Panc1 (cell line): Measurements from ENCODE around the gene HNF1A. TPM values are rescaled to one million over a fixed set of nuclear protein-coding genes. Genes with fewer than 3 reads are reported as not detected.
A peak's percentile ranks its signal among the peaks of the same experiment; 100 is the strongest.

Experiments used
- ATAC-seq: fragments of 200-7000 bp; cut with Tn5 transposase; 2 replicates; pipeline ENCODE4 v1.9.1; 2020; ENCODE audit warnings: mild to moderate bottlenecking, moderate library complexity
- BruUV-seq: library from RNA; stranded (reverse); fragments of 400-500 nt; replicated peaks from 2 replicates; lab custom pipeline; 2021; lab: Mats Ljungman, UMichigan
- CTCF ChIA-PET: fragments of 300-600 bp; sonication (Branson Sonifier 250); formaldehyde crosslinking; loops from one replicate; lab custom pipeline; 2022; ENCODE audit warnings: antibody characterized with exemption; lab: Charles Lee
- POLR2A ChIA-PET: fragments of 300-600 bp; sonication (Branson Sonifier 250); formaldehyde crosslinking; loops from one replicate; lab custom pipeline; 2022; ENCODE audit warnings: antibody characterized with exemption; lab: Charles Lee
- DNase-seq: peaks from one replicate; pipeline ENCODE4 v3.0.0-alpha.2; 2010; ENCODE audit warnings: low read depth, low spot score
- H3K27ac ChIP-seq: 2 replicates; pipeline ENCODE4 v1.5.1; 2011; ENCODE audit warnings: mild to moderate bottlenecking, low read length, inconsistent platforms
- H3K27me3 ChIP-seq: fragments of 200-500 bp; sonication (Bioruptor generic); 2 replicates; pipeline ENCODE4 v1.6.0; 2014; ENCODE audit warnings: low read length, inconsistent platforms; ENCODE audit not compliant: control insufficient read depth, insufficient read depth
- H3K36me3 ChIP-seq: fragments of 200-500 bp; sonication (Bioruptor generic); 2 replicates; pipeline ENCODE4 v1.5.1; 2014; ENCODE audit warnings: inconsistent platforms, mild to moderate bottlenecking, low read length, moderate library complexity; ENCODE audit not compliant: control insufficient read depth, insufficient read depth
- H3K4me1 ChIP-seq: 2 replicates; pipeline ENCODE4 v1.5.1; 2011; ENCODE audit warnings: inconsistent platforms, mild to moderate bottlenecking, low read length, moderate library complexity; ENCODE audit not compliant: control insufficient read depth, insufficient read depth
- H3K4me3 ChIP-seq, 2 experiments: 2 replicates each; pipeline ENCODE4 v1.5.1; 2011 to 2012; ENCODE audit warnings: low read depth in 2 of 2, low read length in 2 of 2, mild to moderate bottlenecking in 2 of 2, inconsistent platforms in 1 of 2, moderate library complexity in 1 of 2
- H3K9me3 ChIP-seq: fragments of 200-500 bp; sonication (Bioruptor generic); 2 replicates; pipeline ENCODE4 v1.5.1; 2014; ENCODE audit warnings: low read depth, mild to moderate bottlenecking, inconsistent platforms, low read length, moderate library complexity; ENCODE audit not compliant: control insufficient read depth, insufficient read depth
- POLR2AphosphoS5 ChIP-seq: IDR thresholded peaks from 2 replicates; pipeline ENCODE4 v1.6.1; 2012; ENCODE audit warnings: mild to moderate bottlenecking, low read depth, low read length, moderate library complexity
- SIN3A ChIP-seq: IDR thresholded peaks from 2 replicates; pipeline ENCODE4 v1.6.1; 2012; ENCODE audit warnings: low read depth, mild to moderate bottlenecking, low read length, moderate library complexity, borderline replicate concordance; ENCODE audit not compliant: insufficient read depth
- TCF7L2 ChIP-seq: IDR thresholded peaks from 2 replicates; pipeline ENCODE4 v1.6.1; 2011; ENCODE audit warnings: mild to moderate bottlenecking, low read depth, low read length, inconsistent platforms
- in situ Hi-C: cut with HindIII; loops from 2 replicates; pipeline ENCODE4 v1.10.0; 2016; ENCODE audit warnings: low sequenced_read_pairs, low pct_unique_long_range_greater_than_20kb
- intact Hi-C: fragments of 100-400 bp; cut with micrococcal nuclease; formaldehyde crosslinking; loops from one replicate; pipeline ENCODE4 v1.10.0; 2022; ENCODE audit not compliant: unreplicated experiment
- total RNA-seq: library from RNA; stranded (reverse); gene quantifications from one replicate; pipeline ENCODE4 v1.2.1, GENCODE V29; 2021; ENCODE audit not compliant: unreplicated experiment
- TF ChIP-seq, protein P1 (sequence below), 2 experiments: IDR thresholded peaks; 2 replicates each; pipeline ENCODE4 v1.6.1; 2011 to 2012; ENCODE audit warnings: low read depth in 2 of 2, control low read depth in 1 of 2, low read length in 1 of 2, mild to moderate bottlenecking in 1 of 2, moderate library complexity in 1 of 2; ENCODE audit not compliant: insufficient read depth in 1 of 2
- TF ChIP-seq, protein P2 (sequence below): fragments of 450-650 bp; IDR thresholded peaks from 2 replicates; pipeline ENCODE4 v1.5.1; 2017; ENCODE audit warnings: mild to moderate bottlenecking

Gene HNF1A
- total RNA-seq, 1 experiment from 2014 or later: 0.26 TPM

DNA sequence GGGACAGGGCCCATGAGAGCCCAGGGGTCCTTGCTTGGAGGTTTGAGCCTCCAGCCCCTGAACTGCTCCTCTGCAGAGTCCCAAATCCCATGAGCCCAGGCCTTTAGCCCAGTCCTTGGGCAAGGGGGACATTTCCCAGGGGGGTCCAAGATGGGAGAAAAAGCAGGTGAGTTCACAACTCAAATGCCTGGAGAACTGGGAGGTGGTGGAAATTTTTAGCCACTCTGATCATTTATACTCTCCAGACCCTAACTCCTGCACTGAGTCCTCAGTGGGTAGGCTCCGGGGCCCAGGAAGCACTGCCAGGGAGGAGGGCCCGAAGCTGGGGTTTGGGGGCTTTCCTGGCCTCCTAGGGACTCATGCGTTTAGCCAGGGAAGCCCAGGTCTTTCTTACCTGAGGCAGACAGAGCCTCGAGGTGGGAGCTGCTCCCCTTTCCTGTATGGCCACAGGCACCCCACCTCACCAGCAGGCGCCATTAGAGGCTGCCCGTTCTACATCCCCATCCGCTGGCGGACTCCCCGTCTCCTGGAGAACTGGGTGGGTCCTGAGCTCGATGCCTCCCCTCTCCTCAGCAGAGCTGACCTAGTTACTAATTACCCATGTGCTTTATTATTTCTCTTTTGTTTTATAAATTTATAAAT lies 998 bp downstream of the HNF1A start:
- no peak overlapping the region for H3K4me3 ChIP-seq
- intact Hi-C loops: loop anchor here (10.0 kb wide), 1 partner anchor 225 kb away; no protein-coding TSS in a partner anchor
- H3K27ac ChIP-seq: no peak overlapping the region
- no peak for DNase-seq
- H3K27me3 ChIP-seq: no peaks in the 10 kb centered on the region
- in situ Hi-C loops: no loop called here
- no TSS peak for BruUV-seq
- no peaks in the 10 kb centered on the region for H3K36me3 ChIP-seq
- no peak for ATAC-seq
- ChIA-PET POLR2A (interaction anchor here (0.6 kb wide), 1 partner anchor 254 kb away, joined by 3 read pairs; no protein-coding TSS in a partner anchor), CTCF (interaction anchor here (0.5 kb wide), 1 partner anchor 513 kb away, joined by 3 read pairs; no protein-coding TSS in a partner anchor)
- peaks cover 19% of the 10 kb centered on the region for H3K4me1 ChIP-seq
- no peaks in the 10 kb centered on the region for H3K9me3 ChIP-seq
- TF ChIP-seq, protein P1, sequence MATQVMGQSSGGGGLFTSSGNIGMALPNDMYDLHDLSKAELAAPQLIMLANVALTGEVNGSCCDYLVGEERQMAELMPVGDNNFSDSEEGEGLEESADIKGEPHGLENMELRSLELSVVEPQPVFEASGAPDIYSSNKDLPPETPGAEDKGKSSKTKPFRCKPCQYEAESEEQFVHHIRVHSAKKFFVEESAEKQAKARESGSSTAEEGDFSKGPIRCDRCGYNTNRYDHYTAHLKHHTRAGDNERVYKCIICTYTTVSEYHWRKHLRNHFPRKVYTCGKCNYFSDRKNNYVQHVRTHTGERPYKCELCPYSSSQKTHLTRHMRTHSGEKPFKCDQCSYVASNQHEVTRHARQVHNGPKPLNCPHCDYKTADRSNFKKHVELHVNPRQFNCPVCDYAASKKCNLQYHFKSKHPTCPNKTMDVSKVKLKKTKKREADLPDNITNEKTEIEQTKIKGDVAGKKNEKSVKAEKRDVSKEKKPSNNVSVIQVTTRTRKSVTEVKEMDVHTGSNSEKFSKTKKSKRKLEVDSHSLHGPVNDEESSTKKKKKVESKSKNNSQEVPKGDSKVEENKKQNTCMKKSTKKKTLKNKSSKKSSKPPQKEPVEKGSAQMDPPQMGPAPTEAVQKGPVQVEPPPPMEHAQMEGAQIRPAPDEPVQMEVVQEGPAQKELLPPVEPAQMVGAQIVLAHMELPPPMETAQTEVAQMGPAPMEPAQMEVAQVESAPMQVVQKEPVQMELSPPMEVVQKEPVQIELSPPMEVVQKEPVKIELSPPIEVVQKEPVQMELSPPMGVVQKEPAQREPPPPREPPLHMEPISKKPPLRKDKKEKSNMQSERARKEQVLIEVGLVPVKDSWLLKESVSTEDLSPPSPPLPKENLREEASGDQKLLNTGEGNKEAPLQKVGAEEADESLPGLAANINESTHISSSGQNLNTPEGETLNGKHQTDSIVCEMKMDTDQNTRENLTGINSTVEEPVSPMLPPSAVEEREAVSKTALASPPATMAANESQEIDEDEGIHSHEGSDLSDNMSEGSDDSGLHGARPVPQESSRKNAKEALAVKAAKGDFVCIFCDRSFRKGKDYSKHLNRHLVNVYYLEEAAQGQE (IDR thresholded peaks at IDR 0.05; ENCODE audit: insufficient read depth in 1 of 2, low read depth in 2 of 2, low read length in 1 of 2): no peak
- TF ChIP-seq SIN3A: no peak
- TF ChIP-seq, protein P2, sequence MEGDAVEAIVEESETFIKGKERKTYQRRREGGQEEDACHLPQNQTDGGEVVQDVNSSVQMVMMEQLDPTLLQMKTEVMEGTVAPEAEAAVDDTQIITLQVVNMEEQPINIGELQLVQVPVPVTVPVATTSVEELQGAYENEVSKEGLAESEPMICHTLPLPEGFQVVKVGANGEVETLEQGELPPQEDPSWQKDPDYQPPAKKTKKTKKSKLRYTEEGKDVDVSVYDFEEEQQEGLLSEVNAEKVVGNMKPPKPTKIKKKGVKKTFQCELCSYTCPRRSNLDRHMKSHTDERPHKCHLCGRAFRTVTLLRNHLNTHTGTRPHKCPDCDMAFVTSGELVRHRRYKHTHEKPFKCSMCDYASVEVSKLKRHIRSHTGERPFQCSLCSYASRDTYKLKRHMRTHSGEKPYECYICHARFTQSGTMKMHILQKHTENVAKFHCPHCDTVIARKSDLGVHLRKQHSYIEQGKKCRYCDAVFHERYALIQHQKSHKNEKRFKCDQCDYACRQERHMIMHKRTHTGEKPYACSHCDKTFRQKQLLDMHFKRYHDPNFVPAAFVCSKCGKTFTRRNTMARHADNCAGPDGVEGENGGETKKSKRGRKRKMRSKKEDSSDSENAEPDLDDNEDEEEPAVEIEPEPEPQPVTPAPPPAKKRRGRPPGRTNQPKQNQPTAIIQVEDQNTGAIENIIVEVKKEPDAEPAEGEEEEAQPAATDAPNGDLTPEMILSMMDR: no peak
- TF ChIP-seq POLR2AphosphoS5: no peak

DNA sequence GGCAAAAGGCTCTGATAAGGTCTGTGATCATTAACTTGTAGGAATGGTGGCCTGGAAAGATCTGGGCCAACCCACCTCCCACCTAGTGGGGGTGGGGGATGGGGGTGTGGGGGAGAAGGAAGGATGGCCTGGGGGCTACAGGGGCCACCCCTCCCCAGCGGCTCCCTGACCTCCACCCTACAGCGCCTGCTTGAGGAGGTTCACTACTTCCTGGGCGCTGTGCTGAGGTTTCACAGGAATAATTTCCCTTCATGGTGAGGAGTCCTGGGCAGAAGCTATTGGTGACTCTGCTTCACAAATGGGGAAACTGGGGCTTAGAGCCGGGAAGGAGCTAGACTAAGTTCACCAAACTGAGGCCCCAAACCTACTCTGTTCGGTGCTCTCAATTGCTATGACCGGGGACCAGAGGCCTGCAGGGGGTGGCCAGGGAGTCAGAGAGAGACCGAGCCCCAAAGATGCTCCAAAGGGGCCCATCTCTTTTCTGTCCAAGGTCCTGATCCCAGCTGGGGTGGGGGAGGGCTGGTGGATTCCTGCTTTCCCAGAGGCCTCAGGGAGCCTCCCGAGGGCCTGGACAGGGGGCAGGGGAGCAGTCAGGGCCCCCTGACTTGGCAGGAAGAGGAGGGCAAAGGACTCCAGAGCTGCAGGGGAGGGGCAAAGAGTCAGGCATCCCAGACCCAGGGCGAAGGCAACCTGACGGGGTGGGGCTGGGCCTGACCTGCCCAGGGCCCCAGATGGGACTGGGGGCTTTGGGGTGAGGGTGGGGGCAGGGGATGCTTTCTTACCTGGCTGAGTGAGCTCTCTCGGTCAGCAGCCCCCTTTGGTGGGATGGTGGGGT lies 1.7 kb downstream of the HNF1A start:
- no peaks in the 10 kb centered on the region for H3K27me3 ChIP-seq
- ChIA-PET POLR2A (interaction anchor here (0.6 kb wide), 1 partner anchor 255 kb away, joined by 3 read pairs; no protein-coding TSS in a partner anchor), CTCF (interaction anchor here (0.5 to 1.0 kb wide), 3 partner anchors 21 to 512 kb away, joined by 3 to 4 read pairs (median 3); no protein-coding TSS in a partner anchor)
- ATAC-seq (no peak), DNase-seq (no peak)
- intact Hi-C loops: loop anchor here (10.0 kb wide), 1 partner anchor 225 kb away; no protein-coding TSS in a partner anchor
- H3K4me3 ChIP-seq: no peak overlapping the region
- no peaks in the 10 kb centered on the region for H3K9me3 ChIP-seq
- in situ Hi-C loops: no loop called here
- BruUV-seq: no TSS peak
- no peak overlapping the region for H3K27ac ChIP-seq
- H3K4me1 ChIP-seq: peaks cover 19% of the 10 kb centered on the region
- TF ChIP-seq, protein P1 (IDR thresholded peaks at IDR 0.05; ENCODE audit: insufficient read depth in 1 of 2, low read depth in 2 of 2, low read length in 1 of 2): peak; percentile 79
- TF ChIP-seq SIN3A (no peak), TCF7L2 (no peak), POLR2AphosphoS5 (no peak)
- no peaks in the 10 kb centered on the region for H3K36me3 ChIP-seq
